ENCODE results near the gene LACC1. TPM values are rescaled to one million over a fixed set of nuclear protein-coding genes. Genes with fewer than 3 reads are reported as not detected.

LACC1 gene
- 3.2 to 4.2 TPM (median 3.9 TPM) in 5 replicates for total RNA-seq (2022; extraction: Qiagen RNA extraction)

DNA sequence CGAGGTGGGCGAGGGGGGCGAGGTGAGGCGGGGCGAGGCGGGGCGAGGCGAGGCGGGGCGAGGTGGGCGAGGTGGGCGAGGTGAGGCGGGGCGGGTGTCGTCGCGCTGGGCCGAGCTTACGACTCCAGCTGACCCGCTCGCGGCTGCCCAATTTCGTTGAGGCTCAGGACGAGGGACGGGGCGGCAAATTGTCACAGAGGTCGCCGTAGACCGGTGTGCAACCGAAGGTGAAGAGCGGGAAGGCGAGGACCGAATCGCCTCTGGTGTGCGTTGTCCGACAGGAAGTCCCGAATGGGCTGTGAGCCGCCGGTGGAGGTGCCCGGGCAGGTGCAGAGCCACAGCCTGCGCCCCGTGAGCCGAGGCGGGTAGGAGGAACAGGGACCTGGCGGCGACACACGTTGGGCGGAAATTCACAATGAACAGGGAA, at the start of gene LACC1:
Gene LACC1, plus strand, starts transcription at position 150 of the 427 bp plus-strand sequence. CDS start 1,082 bp downstream, outside the sequence.

DNA sequence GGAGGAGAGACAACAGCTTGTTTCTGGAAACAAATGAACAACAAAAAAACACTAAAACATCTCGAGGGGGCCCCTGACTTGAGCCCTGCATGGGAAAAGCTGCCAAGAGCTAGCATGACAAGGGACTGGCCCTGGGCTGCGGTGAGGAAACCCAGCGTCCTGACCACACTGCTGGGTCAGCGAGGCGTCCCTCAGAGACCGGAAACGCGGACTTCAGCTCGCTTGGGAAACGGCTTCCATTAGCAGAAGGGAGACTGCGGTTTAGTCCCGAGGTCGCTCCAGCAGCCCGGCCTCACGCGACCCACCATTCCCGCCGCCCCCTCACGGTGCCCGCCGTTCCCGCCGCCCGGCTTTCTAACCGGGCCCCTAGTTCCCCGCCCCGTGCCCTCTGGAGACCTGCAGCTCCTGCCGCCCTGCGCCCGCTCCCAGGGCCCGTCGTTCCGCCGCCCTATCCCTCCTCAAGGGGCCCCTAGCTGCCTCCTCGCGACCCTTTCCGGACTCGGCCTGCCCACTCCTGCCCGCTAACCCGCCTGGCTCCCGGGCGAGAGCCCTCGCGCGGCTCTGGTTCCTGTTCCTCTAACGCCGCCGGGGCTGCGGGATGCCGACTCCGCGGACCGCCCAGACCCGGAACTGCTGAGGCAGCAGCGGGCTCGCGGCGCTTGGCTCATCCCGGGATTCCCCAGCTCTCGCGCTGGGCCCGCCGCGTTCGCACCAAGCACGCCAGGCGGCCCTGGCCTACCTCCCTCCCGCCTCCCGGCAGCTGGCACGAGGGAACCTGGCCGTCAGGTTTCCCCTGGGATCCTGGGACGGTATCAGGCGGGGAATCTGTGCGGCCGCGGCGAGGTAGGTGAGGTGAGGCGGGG, 581 bp upstream of the LACC1 start, which contains the start of gene CCDC122:
Gene CCDC122, minus strand, starts transcription at position 849 of the 863 bp plus-strand sequence. CDS start 10,364 bp downstream, outside the sequence.

Other genes with a start within 250 kb of the LACC1 start
- 2.0 to 3.1 TPM (median 2.3 TPM) in 5 replicates for gene ENOX1, start 92.9 kb upstream of the LACC1 start, total RNA-seq (2022; extraction: Qiagen RNA extraction)
- 2.2 to 3.8 TPM (median 3.5 TPM) in 5 replicates for gene CCDC122, start 164 bp upstream of the LACC1 start, total RNA-seq (2022; extraction: Qiagen RNA extraction)